A673 (cell line): ENCODE data around the gene NHLRC4.

Experiments
- EZH2 ChIP-seq: fragments of 200-600 bp; sonication (generic); IDR thresholded peaks from 2 replicates; pipeline ENCODE4 v1.6.1; 2017; ENCODE audit warnings: borderline replicate concordance, low read depth, mild to moderate bottlenecking, mixed read lengths, antibody characterized with exemption, low read length; ENCODE audit not compliant: poor library complexity, severe bottlenecking
- TF ChIP-seq, protein P1 (sequence below): fragments of 300-800, 200-600 bp; sonication (generic); conservative IDR thresholded peaks from 2 replicates; pipeline ENCODE4 v1.5.1; 2017; ENCODE audit warnings: low read depth, mild to moderate bottlenecking, antibody characterized with exemption, low read length, moderate library complexity, mixed read lengths

DNA sequence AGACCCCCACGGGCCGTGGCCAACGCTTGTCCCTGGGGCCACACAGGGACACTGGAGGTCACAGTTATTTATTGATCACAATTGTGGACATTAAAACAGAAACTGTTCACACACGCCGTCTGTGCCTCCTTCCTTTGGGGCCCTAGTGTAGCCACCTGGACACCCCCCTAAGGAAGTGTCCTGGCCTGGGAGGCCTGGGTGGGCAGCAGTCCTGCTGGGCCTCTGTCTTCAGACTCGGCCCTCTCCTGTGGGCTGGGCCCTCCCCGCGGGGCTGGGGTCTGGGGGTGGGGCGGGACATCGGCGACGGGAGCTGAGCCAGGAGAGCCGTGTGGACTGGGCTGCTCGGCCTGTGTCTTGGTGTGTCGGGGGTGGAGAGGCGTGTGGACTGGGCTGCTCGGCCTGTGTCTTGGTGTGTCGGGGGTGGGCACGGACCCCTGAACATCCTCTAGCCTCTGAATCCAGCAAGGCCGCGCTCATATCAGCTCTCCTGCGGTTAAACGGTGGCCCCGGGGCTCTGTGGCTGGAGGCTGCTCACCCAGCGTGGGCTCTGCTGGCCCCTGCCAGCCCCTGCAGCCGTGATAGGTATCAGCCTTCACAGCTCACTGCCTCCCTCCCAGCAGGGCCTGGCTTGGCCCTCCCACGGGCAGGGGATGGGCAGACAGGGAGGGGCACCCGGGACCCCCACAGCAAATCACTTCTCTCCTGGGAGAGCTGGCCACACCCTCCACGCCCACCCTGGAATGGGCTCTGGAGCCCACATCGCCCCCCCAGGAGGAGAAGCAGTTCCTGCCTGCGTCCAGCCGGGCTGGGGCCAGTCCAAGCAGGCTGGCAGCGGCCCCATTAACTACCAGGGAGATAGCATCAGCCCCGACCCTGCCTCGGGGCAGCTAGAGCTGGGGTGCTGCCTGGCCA lies 1.1 kb upstream of the NHLRC4 start:
- TF ChIP-seq, protein P1, sequence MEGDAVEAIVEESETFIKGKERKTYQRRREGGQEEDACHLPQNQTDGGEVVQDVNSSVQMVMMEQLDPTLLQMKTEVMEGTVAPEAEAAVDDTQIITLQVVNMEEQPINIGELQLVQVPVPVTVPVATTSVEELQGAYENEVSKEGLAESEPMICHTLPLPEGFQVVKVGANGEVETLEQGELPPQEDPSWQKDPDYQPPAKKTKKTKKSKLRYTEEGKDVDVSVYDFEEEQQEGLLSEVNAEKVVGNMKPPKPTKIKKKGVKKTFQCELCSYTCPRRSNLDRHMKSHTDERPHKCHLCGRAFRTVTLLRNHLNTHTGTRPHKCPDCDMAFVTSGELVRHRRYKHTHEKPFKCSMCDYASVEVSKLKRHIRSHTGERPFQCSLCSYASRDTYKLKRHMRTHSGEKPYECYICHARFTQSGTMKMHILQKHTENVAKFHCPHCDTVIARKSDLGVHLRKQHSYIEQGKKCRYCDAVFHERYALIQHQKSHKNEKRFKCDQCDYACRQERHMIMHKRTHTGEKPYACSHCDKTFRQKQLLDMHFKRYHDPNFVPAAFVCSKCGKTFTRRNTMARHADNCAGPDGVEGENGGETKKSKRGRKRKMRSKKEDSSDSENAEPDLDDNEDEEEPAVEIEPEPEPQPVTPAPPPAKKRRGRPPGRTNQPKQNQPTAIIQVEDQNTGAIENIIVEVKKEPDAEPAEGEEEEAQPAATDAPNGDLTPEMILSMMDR, result no peak
- no peak for TF ChIP-seq EZH2
